Stimulated activated CD4-positive, alpha-beta T cell treated with anti-CD3 and anti-CD28 coated beads, Interleukin-15, amount 100 ng/mL, for 1 hour (primary cell): ENCODE data around the gene PDE3B.
"Not testable (repeated sequence)": the region's sequence is repeated elsewhere in the genome, so short reads cannot be mapped to it uniquely, and the experiment has no call there.

Experiments used
- DNase-seq, 2 donors: peaks; one replicate each; pipeline ENCODE4 v3.0.0-alpha.2; 2020; ENCODE audit warnings: low read depth in 1 of 2, low spot score in 1 of 2

The PDE3B gene

DNA sequence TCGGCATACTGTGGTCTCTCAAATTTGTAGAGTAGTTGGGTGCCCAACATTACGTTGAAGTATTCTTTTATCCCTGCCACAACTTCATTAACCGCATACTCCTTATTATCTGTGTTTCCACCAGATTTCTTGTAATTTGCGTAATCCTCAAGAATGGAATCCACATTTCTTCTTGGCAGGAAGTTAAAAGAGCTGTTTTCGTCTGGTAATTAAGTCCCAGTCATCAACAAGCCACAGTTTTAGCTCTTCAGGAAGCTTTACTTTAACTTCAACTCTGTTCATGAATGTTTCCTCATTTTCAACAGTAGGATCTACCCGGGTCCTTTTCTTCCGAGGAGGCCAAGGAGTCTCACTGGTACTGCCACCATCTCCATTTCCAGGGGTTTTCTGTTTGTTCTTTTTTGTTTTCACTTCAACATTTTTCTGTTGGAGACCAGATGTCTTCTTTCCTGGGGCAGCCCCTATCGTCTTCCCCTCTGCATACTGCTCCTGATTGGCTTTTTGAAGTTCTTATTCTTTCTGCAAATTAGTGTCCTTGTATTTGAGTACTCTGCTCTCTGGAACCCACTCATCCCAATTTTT is 30.3 kb downstream of the PDE3B start:
- no peak for DNase-seq

DNA sequence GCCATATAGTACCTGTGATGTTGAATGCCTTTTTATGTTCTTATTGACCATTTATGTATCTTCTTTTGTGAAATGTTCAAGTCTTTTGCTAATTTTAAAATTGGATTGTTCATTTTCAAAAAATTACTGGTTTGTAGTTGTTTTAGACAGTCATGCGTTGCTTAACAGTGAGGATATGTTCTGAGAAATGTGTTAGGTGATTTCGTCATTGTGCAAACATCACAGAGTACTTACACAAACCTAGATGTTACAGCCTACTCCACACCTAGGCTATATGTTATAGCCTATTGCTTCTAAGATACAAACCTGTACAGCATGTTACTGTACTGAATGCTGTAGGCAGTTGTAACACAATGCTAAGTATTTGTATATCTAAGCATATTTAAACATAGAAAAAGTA is 32.5 kb downstream of the PDE3B start:
- no peak for DNase-seq

DNA sequence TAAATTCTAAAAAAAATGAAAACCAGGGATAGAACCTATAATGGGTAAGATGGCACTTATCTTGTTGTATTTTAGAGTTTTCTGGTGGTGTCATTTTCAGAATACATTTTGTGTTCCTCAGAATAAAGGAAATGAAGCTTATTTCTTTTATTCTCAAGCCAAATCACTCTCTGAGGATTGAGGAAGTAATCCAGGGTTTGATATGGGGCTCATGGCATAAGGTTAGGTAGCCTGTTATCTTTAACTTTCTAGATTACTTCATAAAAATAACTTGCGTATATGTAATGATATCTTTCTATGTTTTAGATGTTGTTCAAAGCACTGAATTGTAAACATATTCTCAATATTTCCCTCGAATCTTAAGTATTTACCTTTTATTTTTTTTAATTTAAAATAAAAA is 33.5 kb downstream of the PDE3B start:
- DNase-seq = no peak

DNA sequence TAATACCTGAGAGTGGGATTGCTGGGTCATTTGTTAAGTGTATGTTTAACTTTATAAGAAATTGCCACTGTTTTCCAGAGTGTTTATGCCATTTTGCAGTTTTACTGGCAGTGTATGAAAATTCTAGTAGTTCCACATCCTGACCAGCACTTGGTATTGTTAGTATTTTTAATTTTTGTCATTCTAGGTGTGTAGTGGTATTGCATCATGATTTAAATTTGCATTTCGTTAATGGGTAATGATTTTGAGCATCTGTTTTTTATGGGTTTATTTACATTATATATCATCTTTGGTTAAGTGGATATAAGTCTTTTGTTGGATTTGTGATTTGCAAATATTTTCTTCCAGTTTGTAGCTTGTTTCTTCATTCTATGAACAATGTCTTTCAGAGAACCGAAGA is 34.7 kb downstream of the PDE3B start:
- DNase-seq = no peak

DNA sequence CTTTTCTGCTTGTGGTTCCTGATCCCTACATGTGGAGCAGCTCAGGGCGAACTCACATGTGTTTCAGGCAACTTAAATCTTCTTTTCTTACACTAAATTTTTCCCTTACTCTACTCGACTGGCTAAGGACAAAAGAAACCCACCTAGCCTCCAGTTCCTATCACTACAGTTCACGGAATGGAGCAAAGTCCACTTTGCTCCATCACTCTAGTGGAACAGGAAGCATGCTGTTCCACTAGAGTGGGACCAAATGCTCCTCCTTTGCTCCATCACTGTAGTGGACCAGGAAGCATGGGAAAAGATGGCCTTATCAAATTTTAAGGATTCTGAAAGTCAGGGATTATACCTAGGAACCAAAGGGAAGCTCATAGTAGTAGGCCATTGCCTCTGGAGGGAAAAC is 36.1 kb downstream of the PDE3B start:
- no peak for DNase-seq

DNA sequence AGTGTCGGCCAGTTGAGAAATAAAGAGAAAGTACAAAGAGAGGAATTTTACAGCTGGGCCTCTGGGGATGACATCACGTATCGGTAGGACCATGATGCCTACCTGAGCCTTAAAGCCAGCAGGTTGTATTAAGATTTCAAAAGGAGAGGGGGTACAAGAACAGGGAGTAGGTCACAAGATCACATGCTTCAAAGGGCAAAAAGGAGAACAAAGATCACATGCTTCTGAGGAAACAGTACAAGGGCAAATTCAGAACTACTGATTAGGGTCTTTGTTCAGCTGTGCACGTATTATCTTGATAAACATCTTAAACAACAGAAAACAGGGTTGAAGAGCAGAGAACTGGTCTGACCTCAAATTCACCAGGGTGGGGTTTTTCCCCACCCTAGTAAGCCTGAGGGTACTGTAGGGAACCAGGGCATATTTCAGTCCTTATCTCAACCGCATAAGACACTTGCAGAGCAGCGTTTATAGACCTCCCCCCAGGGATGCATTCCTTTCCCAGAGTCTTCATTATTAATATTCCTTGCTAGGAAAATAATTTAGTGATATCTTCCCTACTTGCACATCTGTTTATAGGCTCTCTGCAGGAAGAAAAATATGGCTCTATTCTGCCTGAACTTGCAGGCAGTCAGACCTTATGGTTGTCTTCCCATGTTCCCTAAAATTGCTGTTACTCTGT is 40.8 kb downstream of the PDE3B start:
- DNase-seq = not testable (repeated sequence)

DNA sequence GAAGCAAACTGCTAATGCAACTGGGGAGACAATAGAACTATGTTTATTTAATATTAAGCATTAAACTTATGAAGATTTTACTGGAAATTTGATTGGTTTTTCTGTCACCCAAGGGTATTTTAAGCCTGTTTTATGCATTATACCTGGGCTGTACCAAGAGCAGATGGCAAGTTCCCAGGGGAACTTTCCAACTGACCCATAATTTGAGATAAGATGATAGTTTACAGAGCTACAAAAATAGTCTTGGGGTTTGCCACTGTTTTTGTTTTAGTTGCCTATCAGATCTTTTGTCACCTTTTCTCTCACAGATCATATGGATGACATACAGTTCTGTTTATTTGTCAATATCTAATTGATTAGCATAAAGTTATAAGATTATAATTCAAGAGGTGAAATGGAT is 43.9 kb downstream of the PDE3B start:
- no peak for DNase-seq

DNA sequence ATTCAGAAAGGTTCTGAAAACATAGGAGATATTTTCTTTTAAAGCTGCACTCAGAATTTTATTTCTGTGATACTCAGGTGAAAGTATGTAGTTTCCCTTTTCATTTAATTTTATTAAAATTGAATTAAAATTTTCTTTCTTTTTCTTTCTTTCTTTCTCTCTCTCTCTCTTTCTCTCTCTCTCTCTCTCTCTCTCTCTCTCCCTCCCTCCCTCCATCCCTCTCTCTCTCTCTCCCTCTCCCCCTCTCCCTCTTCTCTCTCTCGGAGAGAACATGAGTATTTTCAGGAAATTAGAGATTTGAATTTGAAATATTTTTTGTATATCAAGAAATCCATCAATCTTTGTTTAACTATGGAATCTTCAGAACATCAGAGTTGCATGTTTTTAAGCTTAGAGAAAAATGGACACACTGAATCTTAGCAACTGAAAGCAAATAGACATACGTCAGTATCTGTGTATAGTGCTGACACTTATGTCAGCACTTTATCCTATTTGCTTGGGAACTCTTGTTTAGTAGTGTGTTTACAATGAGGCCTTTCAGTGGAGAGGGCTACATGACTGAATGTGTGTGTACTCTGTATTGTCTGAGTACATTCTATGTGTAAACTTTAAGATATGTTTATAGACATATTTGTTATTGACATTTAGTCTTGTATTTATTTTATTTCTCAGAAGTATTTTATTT is 44.5 kb downstream of the PDE3B start:
- DNase-seq = no peak

DNA sequence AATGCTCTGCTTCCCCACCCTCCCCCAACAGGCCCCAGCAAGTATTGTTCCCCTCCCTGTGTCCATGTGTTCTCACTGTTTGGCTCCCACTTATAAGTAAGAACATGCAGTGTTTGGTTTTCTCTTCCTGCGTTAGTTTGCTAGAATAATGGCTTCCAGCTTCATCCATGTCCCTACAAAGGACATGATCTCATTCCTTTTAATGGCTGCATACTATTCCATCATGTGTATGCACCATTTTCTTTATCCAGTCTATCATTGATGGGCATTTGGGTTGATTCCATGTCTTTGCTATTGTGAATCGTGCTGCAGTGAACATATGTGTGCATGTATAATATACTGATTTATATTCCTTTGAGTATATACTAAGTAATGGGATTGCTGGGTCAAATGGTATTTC is 52.1 kb downstream of the PDE3B start:
- DNase-seq = not testable (repeated sequence)

DNA sequence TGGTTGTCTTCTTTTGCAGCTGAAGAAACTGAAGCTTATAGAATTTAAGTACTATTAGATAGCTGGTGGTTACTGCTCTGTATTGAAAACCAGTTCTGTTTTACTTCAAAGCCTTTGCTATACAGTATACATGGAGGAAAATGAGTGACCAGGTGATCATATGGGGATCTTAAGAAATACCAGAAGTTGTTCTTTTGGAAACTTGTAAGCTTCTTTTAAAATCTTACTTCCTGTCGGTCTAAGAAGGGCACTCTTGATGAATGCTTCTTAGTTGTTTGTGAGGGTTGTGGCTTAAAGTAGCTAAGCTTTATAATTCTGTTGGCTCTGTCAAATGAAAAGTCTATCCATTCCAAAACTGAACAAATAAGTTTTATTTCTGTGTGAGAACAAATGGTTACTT is 55.2 kb downstream of the PDE3B start:
- DNase-seq = no peak

DNA sequence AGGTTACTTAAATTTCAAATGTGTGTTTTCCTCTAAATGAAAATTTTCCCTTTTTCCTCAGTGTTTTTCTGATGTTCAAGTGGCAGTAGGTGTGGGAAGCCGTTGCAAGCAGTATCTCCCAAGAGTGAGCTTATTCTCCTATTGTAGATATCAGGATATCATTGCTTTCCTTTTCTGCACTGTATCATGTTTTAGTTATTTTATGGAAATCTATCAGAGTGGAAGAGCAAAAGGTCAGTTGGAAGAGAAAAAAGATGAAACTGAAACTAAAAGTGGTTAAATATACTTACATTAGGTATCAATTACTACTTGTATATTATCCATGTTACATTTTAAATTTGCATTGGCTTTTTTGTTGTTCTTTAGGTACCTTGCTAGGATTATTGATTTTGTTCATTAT is 57.0 kb downstream of the PDE3B start:
- DNase-seq = no peak

DNA sequence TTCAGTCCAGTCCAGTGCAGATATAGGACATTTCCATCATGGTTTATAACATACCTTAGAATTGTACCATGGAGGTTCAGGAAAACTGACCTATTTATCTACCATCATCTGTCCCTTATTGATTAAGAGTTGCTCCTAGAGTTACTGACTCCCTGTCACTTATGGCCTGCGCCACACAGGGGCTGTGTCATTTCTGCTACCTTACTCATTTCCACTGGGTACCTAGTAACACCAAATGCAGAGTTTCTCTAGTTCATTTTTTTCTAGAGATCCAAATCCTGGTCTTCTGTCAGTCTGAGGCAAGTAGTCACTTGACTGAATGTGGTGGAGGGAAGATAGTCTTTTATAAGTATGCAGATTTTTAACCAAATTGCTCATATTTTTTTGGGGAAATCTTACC is 59.2 kb downstream of the PDE3B start:
- DNase-seq = no peak

DNA sequence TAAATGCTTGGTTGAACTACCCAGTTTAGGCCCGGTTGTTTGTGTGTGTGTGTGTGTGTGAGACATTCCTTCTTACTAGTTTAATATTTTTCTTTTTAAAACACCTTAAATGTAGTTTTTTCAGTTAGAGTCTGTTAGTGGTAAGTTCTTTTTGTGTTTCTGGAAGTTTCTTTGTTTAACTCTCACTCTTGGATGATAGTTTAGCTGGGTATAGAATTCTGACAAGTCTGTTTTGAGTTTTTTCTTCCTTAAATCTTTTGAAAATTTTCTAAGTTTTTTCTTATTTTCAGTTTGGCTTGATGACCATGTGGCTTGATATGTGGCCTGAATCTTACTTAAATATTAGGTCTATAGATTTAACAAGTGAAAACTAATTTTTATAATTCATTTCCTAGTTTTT is 60.1 kb downstream of the PDE3B start:
- no peak for DNase-seq

DNA sequence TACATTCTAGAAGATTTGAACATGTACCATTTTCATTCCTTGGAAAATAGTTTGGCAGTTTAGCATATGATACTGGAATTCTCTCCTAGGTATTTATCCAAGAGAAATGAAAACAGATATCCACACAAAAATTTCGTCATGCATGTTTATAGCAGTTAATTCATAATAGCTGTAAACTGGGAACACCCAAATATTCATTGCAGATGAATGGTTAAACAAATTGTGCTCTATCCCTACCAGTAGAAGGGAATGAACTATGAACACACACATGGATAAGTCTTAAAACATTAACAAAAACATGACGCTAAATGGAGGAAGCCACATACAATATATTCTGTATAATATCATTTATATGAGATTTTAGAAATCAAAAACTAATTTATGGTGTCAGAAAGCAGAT is 61.5 kb downstream of the PDE3B start:
- no peak for DNase-seq

DNA sequence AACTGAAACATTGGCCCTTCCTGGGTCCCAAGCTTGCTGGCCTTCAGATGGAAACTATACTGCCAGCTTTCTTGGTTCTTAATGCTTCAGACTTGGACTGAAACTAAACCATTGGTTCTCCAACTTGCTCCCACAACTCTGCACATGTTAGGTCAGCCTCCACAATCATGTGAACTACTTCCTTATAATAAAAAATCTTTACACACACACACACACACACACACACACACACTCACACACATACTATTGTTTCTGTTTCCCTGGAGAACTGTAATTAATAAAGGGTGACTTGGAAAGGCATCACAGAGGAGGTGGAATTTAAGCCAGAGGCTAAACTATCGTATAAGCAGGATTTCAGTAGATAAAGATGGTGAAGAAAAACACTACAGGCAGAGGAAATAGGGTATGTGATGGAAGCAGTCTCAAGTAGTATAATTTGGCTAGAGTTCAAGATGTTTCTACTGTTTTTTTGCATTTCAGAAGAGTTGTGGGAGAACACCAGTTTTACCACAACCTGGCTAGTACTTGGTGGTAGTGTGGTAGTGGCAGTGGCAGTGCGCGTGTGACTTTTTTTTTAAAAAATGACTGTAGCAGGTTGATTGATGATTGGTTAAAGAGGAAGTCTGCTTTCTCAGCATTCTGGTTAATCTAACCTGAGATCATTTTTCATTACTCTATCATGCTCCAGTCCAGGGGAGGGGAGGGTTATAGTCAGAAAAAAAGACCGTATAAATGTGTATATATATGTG is 70.1 kb downstream of the PDE3B start:
- no peak for DNase-seq

DNA sequence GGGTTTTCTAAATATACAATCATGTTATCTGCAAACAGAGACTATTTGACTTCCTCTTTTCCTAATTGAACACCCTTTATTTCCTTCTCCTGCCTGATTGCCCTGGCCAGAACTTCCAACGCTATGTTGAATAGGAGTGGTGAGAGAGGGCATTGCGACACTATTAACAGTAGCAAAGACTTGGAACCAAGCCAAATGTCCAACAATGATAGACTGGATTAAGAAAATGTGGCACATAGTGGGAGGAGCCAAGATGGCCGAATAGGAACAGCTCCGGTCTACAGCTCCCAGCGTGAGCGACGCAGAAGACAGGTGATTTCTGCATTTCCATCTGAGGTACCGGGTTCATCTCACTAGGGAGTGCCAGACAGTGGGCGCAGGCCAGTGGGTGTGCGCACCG is 72.1 kb downstream of the PDE3B start:
- DNase-seq = not testable (repeated sequence)

DNA sequence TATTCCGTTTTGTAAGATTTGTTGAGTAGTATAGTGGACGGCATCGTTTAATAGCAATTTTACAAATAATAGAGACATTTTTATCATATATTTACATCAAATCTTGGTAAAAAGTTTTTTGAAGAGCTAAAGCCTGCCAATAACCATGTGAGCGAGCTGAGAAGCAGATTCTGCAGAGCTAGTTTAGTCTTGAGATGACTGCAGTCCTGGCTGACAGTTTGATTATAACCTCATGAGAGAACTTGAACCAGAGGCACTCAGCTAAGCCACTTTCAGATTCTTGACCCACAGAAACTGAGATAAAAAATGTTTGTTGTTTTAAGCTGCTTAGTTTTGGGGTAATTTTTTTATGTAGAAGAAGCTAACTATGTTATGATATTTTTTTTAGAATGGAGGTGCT is 78.9 kb downstream of the PDE3B start:
- DNase-seq = no peak

DNA sequence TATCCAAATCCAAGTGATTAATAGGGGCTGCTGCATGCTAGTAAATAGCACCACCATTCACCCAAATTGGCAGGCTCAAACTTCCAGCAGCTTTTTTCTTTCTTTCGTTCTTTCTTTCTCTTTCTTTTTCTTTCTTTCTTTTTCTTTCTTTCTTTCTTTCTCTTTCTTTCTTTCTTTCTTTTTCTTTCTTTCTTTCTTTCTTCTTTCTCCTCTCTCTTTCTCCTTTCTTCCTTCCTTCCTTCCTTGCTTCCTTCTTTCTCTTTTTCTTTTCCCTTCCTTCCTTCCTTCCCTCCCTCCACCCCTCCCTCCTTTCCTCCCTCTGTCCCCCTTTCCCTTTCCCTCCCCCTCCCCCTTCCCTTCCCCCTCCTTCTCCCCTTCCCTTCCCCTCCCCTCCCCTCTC is 81.5 kb downstream of the PDE3B start:
- no peak for DNase-seq

DNA sequence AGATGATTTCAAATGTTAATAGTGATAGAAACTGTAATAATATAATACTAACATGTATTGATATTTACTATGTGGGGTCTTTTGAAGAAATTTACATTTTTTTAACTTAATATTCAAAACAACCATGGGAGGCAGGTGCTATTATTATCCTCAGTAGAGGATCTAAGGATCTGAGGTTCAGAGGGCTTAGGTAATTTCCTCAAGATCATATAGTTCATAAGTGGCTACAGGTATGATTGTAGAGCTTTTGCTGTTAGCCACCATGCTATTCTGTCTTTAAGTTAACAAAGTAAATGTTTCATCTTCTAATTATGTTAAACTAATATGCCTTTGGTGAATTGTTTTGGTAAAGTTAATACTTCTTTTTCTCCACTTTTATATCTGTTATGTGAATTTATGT is 83.6 kb downstream of the PDE3B start:
- no peak for DNase-seq

DNA sequence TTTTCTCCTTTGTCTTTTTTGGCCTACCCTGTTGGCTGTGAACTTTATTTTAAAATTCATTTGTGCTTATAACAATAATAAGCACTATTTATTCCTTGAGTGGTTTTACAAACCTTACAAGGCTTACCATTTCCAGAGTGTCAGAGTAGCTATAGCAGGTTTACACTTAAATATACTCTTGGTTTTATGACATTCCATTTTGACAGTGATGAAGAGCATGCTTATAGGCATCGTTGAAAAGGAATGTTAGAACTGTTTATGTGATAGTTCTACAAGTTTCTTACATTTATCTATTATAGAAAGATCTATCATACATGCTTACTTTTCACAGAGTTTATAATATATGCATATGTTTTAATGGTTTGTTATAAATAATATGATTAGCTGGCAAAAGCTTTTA is 84.1 kb downstream of the PDE3B start:
- no peak for DNase-seq

DNA sequence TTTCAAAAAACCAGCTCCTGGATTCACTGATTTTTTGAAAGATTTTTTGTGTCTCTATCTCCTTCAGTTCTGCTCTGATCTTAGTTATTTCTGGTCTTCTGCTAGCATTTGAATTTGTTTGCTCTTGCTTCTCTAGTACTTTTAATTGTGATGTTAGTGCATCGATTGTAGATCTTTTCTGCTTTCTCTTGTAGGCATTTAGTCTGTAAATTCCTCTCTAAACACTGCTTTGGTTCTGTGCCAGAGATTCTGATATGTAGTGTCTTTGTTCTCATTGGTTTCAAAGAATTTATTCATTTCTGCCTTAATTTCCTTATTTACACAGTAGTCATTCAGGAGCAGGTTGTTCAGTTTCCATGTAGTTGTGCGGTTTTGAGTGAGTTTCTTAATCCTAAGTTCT is 96.9 kb downstream of the PDE3B start:
- not testable (repeated sequence) for DNase-seq

DNA sequence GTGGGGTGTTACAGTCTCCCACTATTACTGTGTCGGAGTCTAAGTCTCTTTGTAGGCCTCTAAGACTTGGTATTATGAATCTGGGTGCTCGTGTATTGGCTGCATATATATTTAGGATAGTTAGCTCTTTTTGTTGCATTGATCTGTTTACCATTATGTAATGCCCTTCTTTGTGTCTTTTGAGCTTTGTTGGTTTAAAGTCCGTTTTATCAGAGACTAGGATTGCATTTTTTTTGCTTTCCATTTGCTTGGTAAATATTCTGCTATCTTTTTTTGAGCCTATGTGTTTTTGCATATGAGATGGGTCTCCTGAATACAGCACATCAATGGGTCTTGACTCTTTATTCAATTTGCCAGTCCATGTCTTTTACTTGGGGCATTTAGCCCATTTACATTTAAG is 97.6 kb downstream of the PDE3B start:
- DNase-seq = no peak
